H9 (cell line): ENCODE measurements around the gene SLC46A1. TPM values are rescaled to one million over a fixed set of nuclear protein-coding genes. Genes with fewer than 3 reads are reported as not detected.

ENCODE experiments used
- DNase-seq: peaks from one replicate; pipeline ENCODE4 v3.0.0-alpha.2; 2017
- H2AFZ ChIP-seq: one replicate; pipeline ENCODE4 v1.6.1; 2013; ENCODE audit warnings: mild to moderate bottlenecking, low read length, control low read depth, moderate library complexity
- H2AK5ac ChIP-seq: 2 replicates; pipeline ENCODE4 v1.6.1; 2013; ENCODE audit warnings: low read length, control low read depth, mixed read lengths; ENCODE audit not compliant: insufficient read length
- H2BK120ac ChIP-seq: one replicate; pipeline ENCODE4 v1.6.1; 2013; ENCODE audit warnings: low read depth, mild to moderate bottlenecking, low read length, control low read depth, inconsistent platforms; ENCODE audit not compliant: poor library complexity, severe bottlenecking
- H2BK12ac ChIP-seq: 2 replicates; pipeline ENCODE4 v1.6.1; 2013; ENCODE audit warnings: low read length, control low read depth, mixed read lengths, low read depth; ENCODE audit not compliant: insufficient read length
- H2BK15ac ChIP-seq: 2 replicates; pipeline ENCODE4 v1.6.1; 2013; ENCODE audit warnings: low read depth, low read length, control low read depth
- H2BK20ac ChIP-seq: one replicate; pipeline ENCODE4 v1.6.1; 2013; ENCODE audit warnings: low read depth, mild to moderate bottlenecking, low read length, control low read depth, inconsistent platforms; ENCODE audit not compliant: poor library complexity, severe bottlenecking
- H2BK5ac ChIP-seq: 2 replicates; pipeline ENCODE4 v1.6.1; 2013; ENCODE audit warnings: low read length, control low read depth, mixed read lengths; ENCODE audit not compliant: insufficient read length
- H3K14ac ChIP-seq: 2 replicates; pipeline ENCODE4 v1.6.1; 2013; ENCODE audit warnings: low read length, control low read depth; ENCODE audit not compliant: insufficient read depth
- H3K18ac ChIP-seq: 2 replicates; pipeline ENCODE4 v1.6.1; 2013; ENCODE audit warnings: low read depth, mild to moderate bottlenecking, mixed read lengths, low read length, control low read depth; ENCODE audit not compliant: insufficient read length
- H3K23ac ChIP-seq: 2 replicates; pipeline ENCODE4 v1.6.1; 2013; ENCODE audit warnings: low read length, control low read depth, mixed read lengths, low read depth; ENCODE audit not compliant: insufficient read length
- H3K23me2 ChIP-seq: 2 replicates; pipeline ENCODE4 v1.6.1; 2013; ENCODE audit warnings: low read depth, mild to moderate bottlenecking, mixed read lengths, low read length, control low read depth; ENCODE audit not compliant: insufficient read length, poor library complexity, severe bottlenecking
- H3K27ac ChIP-seq: 2 replicates; pipeline ENCODE4 v1.5.1; 2013; ENCODE audit warnings: low read length, control low read depth, mixed read lengths, low read depth; ENCODE audit not compliant: insufficient read length
- H3K27me3 ChIP-seq: 2 replicates; pipeline ENCODE4 v1.6.1; 2013; ENCODE audit warnings: low read length, control low read depth, inconsistent platforms; ENCODE audit not compliant: insufficient read depth
- H3K4ac ChIP-seq: 2 replicates; pipeline ENCODE4 v1.6.1; 2013; ENCODE audit warnings: low read depth, mild to moderate bottlenecking, control low read depth, inconsistent platforms, low read length, moderate library complexity
- H3K4me1 ChIP-seq: 2 replicates; pipeline ENCODE4 v1.6.1; 2013; ENCODE audit warnings: low read length, control low read depth, inconsistent platforms; ENCODE audit not compliant: insufficient read depth
- H3K4me2 ChIP-seq: 2 replicates; pipeline ENCODE4 v1.6.1; 2013; ENCODE audit warnings: low read length, control low read depth, mixed read lengths; ENCODE audit not compliant: insufficient read length, insufficient read depth
- H3K56ac ChIP-seq: 2 replicates; pipeline ENCODE4 v1.6.1; 2013; ENCODE audit warnings: low read depth, mild to moderate bottlenecking, mixed read lengths, low read length, control low read depth; ENCODE audit not compliant: insufficient read length
- H3K79me1 ChIP-seq: 2 replicates; pipeline ENCODE4 v1.6.1; 2013; ENCODE audit warnings: low read depth, mild to moderate bottlenecking, moderate library complexity, low read length, control low read depth, inconsistent platforms; ENCODE audit not compliant: insufficient read depth, poor library complexity, severe bottlenecking
- H3K79me2 ChIP-seq: 2 replicates; pipeline ENCODE4 v1.6.1; 2013; ENCODE audit warnings: low read length, control low read depth, inconsistent platforms; ENCODE audit not compliant: insufficient read depth
- H3K9ac ChIP-seq: 2 replicates; pipeline ENCODE4 v1.6.1; 2013; ENCODE audit warnings: low read length, control low read depth, mixed read lengths; ENCODE audit not compliant: insufficient read length; ENCODE audit errors: extremely low read depth
- H3K9me3 ChIP-seq: one replicate; pipeline ENCODE4 v1.6.1; 2013; ENCODE audit warnings: low read depth, low read length, inconsistent platforms; ENCODE audit not compliant: control insufficient read depth
- H3T11ph ChIP-seq: one replicate; pipeline ENCODE4 v1.6.1; 2013; ENCODE audit warnings: mild to moderate bottlenecking, low read length, control low read depth, inconsistent platforms
- H4K20me1 ChIP-seq: one replicate; pipeline ENCODE4 v1.6.1; 2013; ENCODE audit not compliant: control insufficient read depth, insufficient read length, insufficient read depth
- H4K5ac ChIP-seq: 2 replicates; pipeline ENCODE4 v1.6.1; 2013; ENCODE audit warnings: low read depth, mild to moderate bottlenecking, mixed read lengths, low read length, control low read depth; ENCODE audit not compliant: insufficient read length
- H4K8ac ChIP-seq: replicated peaks from 2 replicates; pipeline ENCODE4 v1.6.1; 2013; ENCODE audit warnings: low read length, control low read depth, mixed read lengths, low read depth; ENCODE audit not compliant: insufficient read length
- H4K91ac ChIP-seq: 2 replicates; pipeline ENCODE4 v1.6.1; 2013; ENCODE audit warnings: low read depth, mild to moderate bottlenecking, moderate library complexity, mixed read lengths, low read length, control low read depth; ENCODE audit not compliant: insufficient read length
- H3K27ac Mint-ChIP-seq, 3 experiments: 2 replicates in 2 of 3; 3 replicates in 1 of 3; pipeline ENCODE4 v1.8.0; 2020 to 2021; ENCODE audit warnings: mixed read lengths in 3 of 3, mild to moderate bottlenecking in 1 of 3, moderate library complexity in 1 of 3
- H3K27me3 Mint-ChIP-seq: 2 replicates; pipeline ENCODE4 v1.8.0; 2021; ENCODE audit warnings: low read depth, mild to moderate bottlenecking, moderate library complexity, mixed read lengths
- H3K36me3 Mint-ChIP-seq, 3 experiments: 2 replicates in 2 of 3; 3 replicates in 1 of 3; pipeline ENCODE4 v1.8.0; 2020 to 2021; ENCODE audit warnings: low read depth in 3 of 3, mixed read lengths in 3 of 3; ENCODE audit not compliant: insufficient read depth in 1 of 3
- H3K4me1 Mint-ChIP-seq, 2 experiments: 2 replicates each; pipeline ENCODE4 v1.8.0; 2020; ENCODE audit warnings: mixed read lengths in 2 of 2
- H3K4me3 Mint-ChIP-seq, 2 experiments: 2 replicates in 1 of 2; 3 replicates in 1 of 2; pipeline ENCODE4 v1.8.0; 2020 to 2021; ENCODE audit warnings: mild to moderate bottlenecking in 2 of 2, mixed read lengths in 2 of 2, moderate library complexity in 1 of 2
- H3K9me3 Mint-ChIP-seq, 2 experiments: 2 replicates in 1 of 2; 3 replicates in 1 of 2; pipeline ENCODE4 v1.8.0; 2020; ENCODE audit warnings: mild to moderate bottlenecking in 2 of 2, mixed read lengths in 2 of 2, moderate library complexity in 1 of 2
- WGBS: extraction: QIAGEN DNeasy Blood & Tissue Kit; methylation state at CpG from one replicate; pipeline ENCODE4 v1.1.7; 2013; ENCODE audit warnings: missing lambda C conversion rate, low lambda C conversion rate, mixed read lengths; ENCODE audit not compliant: insufficient read length; ENCODE audit errors: extremely low coverage; 5-methylcytosine and 5-hydroxymethylcytosine counted together
- total RNA-seq: library from RNA; stranded (reverse); gene quantifications from 2 replicates; pipeline ENCODE4 v1.2.1, GENCODE V29; 2021
- TF ChIP-seq, protein P1 (sequence below): fragments of 200-600 bp; sonication (generic); conservative IDR thresholded peaks from 3 replicates; pipeline ENCODE4 v1.8.0; 2021; ENCODE audit warnings: antibody characterized with exemption, mild to moderate bottlenecking

SLC46A1 gene
- total RNA-seq, 1 experiment from 2014 or later: 8.7 TPM

DNA sequence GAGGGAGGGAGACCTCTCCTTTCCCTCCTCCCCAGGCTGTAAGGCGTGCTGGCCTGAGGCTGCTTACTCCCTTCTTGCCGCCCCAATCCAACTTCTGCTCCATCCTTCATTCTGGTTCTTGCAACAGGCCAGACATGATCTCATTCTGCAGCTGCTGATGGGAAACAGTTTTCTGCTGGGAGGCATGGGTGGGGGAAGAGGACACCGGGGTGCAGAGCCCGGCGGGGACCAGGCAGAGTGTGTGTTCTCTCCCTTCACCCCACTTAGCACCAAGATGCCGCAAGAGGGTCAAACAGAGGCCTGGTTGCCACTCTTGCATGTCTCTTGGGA is 33.1 kb downstream of the SLC46A1 start:
- no peak overlapping the region for H3K18ac ChIP-seq
- H3K4me2 ChIP-seq: peak overlapping the region; percentile 53
- no peak overlapping the region for H3K56ac ChIP-seq
- peaks cover 14 to 21% of the 10 kb centered on the region in 2 experiments for H3K4me1 Mint-ChIP-seq
- H2AK5ac ChIP-seq: no peak overlapping the region
- H3K27ac ChIP-seq: no peak overlapping the region
- no peak overlapping the region for H3K9ac ChIP-seq
- peaks cover 2% of the 10 kb centered on the region for H4K20me1 ChIP-seq
- H3K4me1 ChIP-seq: peaks cover 2% of the 10 kb centered on the region; the same call in 1 of the 2 replicates
- H3K4me3 Mint-ChIP-seq: peak overlapping the region; percentile 57 to 83
- H3K79me2 ChIP-seq: no peaks in the 10 kb centered on the region
- no peak overlapping the region for H4K5ac ChIP-seq
- H3K23ac ChIP-seq: no peak overlapping the region
- no peak overlapping the region for H3K4ac ChIP-seq
- H2BK120ac ChIP-seq: no peak overlapping the region
- peaks cover 10% of the 10 kb centered on the region for H3K23me2 ChIP-seq
- H3K27me3 Mint-ChIP-seq: peaks cover 48% of the 10 kb centered on the region
- H3K36me3 Mint-ChIP-seq: peaks cover 0 to 6% (median 2%) of the 10 kb centered on the region in 3 experiments; a peak in 3 of 7 replicates
- H4K91ac ChIP-seq: no peak overlapping the region
- no CpG with 5 or more reads among the region's 6 CpGs for WGBS
- H3K9me3 Mint-ChIP-seq: no peaks in the 10 kb centered on the region; a peak in 2 of 5 replicates
- no peak for DNase-seq
- peaks cover 12% of the 10 kb centered on the region; the same call in 1 of the 2 replicates for H3K27me3 ChIP-seq
- H3T11ph ChIP-seq: no peak overlapping the region
- no peak overlapping the region for H2BK15ac ChIP-seq
- no peak overlapping the region for H3K14ac ChIP-seq
- H3K79me1 ChIP-seq: no peaks in the 10 kb centered on the region
- H2AFZ ChIP-seq: no peak overlapping the region
- TF ChIP-seq, protein P1, sequence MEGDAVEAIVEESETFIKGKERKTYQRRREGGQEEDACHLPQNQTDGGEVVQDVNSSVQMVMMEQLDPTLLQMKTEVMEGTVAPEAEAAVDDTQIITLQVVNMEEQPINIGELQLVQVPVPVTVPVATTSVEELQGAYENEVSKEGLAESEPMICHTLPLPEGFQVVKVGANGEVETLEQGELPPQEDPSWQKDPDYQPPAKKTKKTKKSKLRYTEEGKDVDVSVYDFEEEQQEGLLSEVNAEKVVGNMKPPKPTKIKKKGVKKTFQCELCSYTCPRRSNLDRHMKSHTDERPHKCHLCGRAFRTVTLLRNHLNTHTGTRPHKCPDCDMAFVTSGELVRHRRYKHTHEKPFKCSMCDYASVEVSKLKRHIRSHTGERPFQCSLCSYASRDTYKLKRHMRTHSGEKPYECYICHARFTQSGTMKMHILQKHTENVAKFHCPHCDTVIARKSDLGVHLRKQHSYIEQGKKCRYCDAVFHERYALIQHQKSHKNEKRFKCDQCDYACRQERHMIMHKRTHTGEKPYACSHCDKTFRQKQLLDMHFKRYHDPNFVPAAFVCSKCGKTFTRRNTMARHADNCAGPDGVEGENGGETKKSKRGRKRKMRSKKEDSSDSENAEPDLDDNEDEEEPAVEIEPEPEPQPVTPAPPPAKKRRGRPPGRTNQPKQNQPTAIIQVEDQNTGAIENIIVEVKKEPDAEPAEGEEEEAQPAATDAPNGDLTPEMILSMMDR: no peak
- no peak overlapping the region for H2BK20ac ChIP-seq
- no peaks in the 10 kb centered on the region for H3K9me3 ChIP-seq
- H4K8ac ChIP-seq: no peak overlapping the region
- H2BK12ac ChIP-seq: no peak overlapping the region
- H3K27ac Mint-ChIP-seq: no peak overlapping the region
- H2BK5ac ChIP-seq: no peak overlapping the region
